ENCODE results near the gene PHETA1.

The PHETA1 gene

DNA sequence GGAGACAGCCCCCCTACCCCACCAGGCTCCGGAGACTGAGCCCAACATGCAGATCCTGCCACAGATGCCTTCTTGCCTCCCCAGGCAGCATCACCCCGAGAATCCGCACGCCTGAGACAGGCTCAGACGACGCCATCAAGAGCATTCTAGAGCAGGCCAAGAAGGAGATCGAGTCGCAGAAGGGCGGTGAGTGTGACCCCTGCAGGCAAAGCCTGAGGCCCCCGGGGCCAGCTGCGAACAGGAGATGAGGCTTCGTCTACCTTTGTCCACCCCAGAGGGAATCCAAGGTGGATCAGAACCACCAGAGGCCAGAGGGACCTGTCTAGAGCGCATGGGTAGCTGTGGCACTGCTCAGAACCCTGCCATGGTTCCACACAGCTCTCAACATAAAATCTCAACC is 56.9 kb downstream of the PHETA1 start:
- no peak overlapping the region for H3K4me3 ChIP-seq (ENCODE audit: severe bottlenecking)
- ATAC-seq (ENCODE audit: low read depth) = no peak
- H3K4me1 ChIP-seq (ENCODE audit: insufficient read depth, poor library complexity, severe bottlenecking) = no peaks in the 10 kb centered on the region
- H3K27me3 ChIP-seq (ENCODE audit: insufficient read depth, poor library complexity, severe bottlenecking) = no peaks in the 10 kb centered on the region
- DNase-seq (ENCODE audit: low spot score) = no peak
- TF ChIP-seq, protein P1, sequence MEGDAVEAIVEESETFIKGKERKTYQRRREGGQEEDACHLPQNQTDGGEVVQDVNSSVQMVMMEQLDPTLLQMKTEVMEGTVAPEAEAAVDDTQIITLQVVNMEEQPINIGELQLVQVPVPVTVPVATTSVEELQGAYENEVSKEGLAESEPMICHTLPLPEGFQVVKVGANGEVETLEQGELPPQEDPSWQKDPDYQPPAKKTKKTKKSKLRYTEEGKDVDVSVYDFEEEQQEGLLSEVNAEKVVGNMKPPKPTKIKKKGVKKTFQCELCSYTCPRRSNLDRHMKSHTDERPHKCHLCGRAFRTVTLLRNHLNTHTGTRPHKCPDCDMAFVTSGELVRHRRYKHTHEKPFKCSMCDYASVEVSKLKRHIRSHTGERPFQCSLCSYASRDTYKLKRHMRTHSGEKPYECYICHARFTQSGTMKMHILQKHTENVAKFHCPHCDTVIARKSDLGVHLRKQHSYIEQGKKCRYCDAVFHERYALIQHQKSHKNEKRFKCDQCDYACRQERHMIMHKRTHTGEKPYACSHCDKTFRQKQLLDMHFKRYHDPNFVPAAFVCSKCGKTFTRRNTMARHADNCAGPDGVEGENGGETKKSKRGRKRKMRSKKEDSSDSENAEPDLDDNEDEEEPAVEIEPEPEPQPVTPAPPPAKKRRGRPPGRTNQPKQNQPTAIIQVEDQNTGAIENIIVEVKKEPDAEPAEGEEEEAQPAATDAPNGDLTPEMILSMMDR (IDR thresholded peaks at IDR 0.05; ENCODE audit: poor library complexity, severe bottlenecking) = no peak
- H3K27ac ChIP-seq (ENCODE audit: poor library complexity, severe bottlenecking) = no peak overlapping the region
- H3K36me3 ChIP-seq (ENCODE audit: low read depth) = no peaks in the 10 kb centered on the region
- H3K9me3 ChIP-seq (ENCODE audit: severe bottlenecking) = no peaks in the 10 kb centered on the region

DNA sequence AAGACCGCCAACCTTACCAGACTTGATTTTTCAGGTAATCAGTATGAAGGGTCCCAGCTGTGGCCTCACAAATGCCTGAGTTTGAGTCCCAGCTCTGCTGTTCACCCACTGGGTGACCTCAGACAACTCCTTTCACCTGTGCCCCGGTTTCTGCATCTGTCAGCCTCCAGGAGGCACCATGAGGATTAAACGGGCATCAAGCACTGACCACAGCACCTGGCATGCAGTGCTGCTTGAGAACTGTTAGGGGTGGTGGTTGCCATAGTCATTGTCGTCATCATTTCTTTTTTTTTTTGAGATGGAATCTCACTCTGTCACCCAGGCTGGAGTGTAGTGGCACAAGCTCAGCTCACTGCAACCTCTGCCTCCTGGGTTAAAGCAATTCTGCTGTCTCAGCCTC is 57.9 kb downstream of the PHETA1 start:
- DNase-seq (ENCODE audit: low spot score) = no peak
- Histone ChIP-seq H3K27ac (ENCODE audit: poor library complexity, severe bottlenecking) (no peak overlapping the region), H3K4me3 (ENCODE audit: severe bottlenecking) (no peak overlapping the region), H3K9me3 (ENCODE audit: severe bottlenecking) (no peaks in the 10 kb centered on the region), H3K36me3 (ENCODE audit: low read depth) (no peaks in the 10 kb centered on the region), H3K27me3 (ENCODE audit: insufficient read depth, poor library complexity, severe bottlenecking) (no peaks in the 10 kb centered on the region), H3K4me1 (ENCODE audit: insufficient read depth, poor library complexity, severe bottlenecking) (no peaks in the 10 kb centered on the region)
- TF ChIP-seq, protein P1 (IDR thresholded peaks at IDR 0.05; ENCODE audit: poor library complexity, severe bottlenecking) = no peak
- ATAC-seq (ENCODE audit: low read depth) = no peak

Data from RWPE2 (cell line).